Colonic mucosa (tissue), 4 donors: ENCODE measurements around the gene S100A10. TPM values are rescaled to one million over a fixed set of nuclear protein-coding genes. Genes with fewer than 3 reads are reported as not detected.
A peak's percentile ranks its signal among the peaks of the same experiment; 100 is the strongest.

Experiments
- DNase-seq: peaks from one replicate; pipeline ENCODE4 v3.0.0-alpha.2; 2020
- H3K27ac ChIP-seq: fragments of 200-600 bp; one replicate; pipeline ENCODE4 v1.8.0; 2021
- H3K27me3 ChIP-seq: fragments of 200-600 bp; one replicate; pipeline ENCODE4 v1.8.0; 2021
- H3K36me3 ChIP-seq: fragments of 200-600 bp; one replicate; pipeline ENCODE4 v1.8.0; 2021
- H3K4me1 ChIP-seq: fragments of 200-600 bp; one replicate; pipeline ENCODE4 v1.8.0; 2021; ENCODE audit warnings: mild to moderate bottlenecking
- H3K4me3 ChIP-seq: fragments of 200-600 bp; one replicate; pipeline ENCODE4 v1.8.0; 2021
- H3K9ac ChIP-seq, 2 donors: one replicate each; pipeline ENCODE4 v1.7.0; 2013; ENCODE audit warnings: control low read depth in 2 of 2, low read depth in 2 of 2, low read length in 2 of 2
- H3K9me3 ChIP-seq: fragments of 200-600 bp; one replicate; pipeline ENCODE4 v1.8.0; 2021
- CTCF ChIP-seq: fragments of 200-600 bp; IDR thresholded peaks from one replicate; pipeline ENCODE4 v1.8.0; 2022; ENCODE audit warnings: antibody characterized with exemption, mild to moderate bottlenecking
- intact Hi-C: fragments of 100-400 bp; cut with DNase I; formaldehyde crosslinking; loops from one replicate; pipeline ENCODE4 v1.14.1; 2022
- total RNA-seq, 2 donors: library from RNA; stranded (reverse); fragmentation: NEBNext Ultra II Directional in 1 of 2; extraction: Animal tissue kit (Norgen Biotek cat#: 25700) in 1 of 2; gene quantifications; one replicate each; pipeline ENCODE4 v1.2.1, GENCODE V29; 2021
- donor health status: healthy.
- donor health status: DM: no; HTN: no; CAD: no.
- donor health status: DM: no; HTN: no; CAD: no.

Gene S100A10
- total RNA-seq, 2 donors from 2014 or later = 1,313 to 1,485 TPM

GRCh38 chr1:151939779-151940178 lies 53.9 kb downstream of the S100A10 start:
- Histone ChIP-seq H3K9me3 (no peaks in the 10 kb centered on the region), H3K4me3 (no peak overlapping the region), H3K27me3 (no peaks in the 10 kb centered on the region), H3K36me3 (no peaks in the 10 kb centered on the region), H3K27ac (no peak overlapping the region), H3K9ac (no peak overlapping the region), H3K4me1 (no peaks in the 10 kb centered on the region)
- DNase-seq = no peak
- no peak for TF ChIP-seq CTCF
- intact Hi-C loops = no loop called here

GRCh38 chr1:151939141-151939540 lies 54.5 kb downstream of the S100A10 start:
- no peak for TF ChIP-seq CTCF
- no peak overlapping the region for H3K27ac ChIP-seq
- intact Hi-C loops = no loop called here
- H3K27me3 ChIP-seq = no peaks in the 10 kb centered on the region
- no peak overlapping the region for H3K4me3 ChIP-seq
- no peak for DNase-seq
- no peaks in the 10 kb centered on the region for H3K9me3 ChIP-seq
- H3K9ac ChIP-seq = no peak overlapping the region
- H3K4me1 ChIP-seq = no peaks in the 10 kb centered on the region
- no peaks in the 10 kb centered on the region for H3K36me3 ChIP-seq

GRCh38 chr1:151936653-151937052 lies 57.0 kb downstream of the S100A10 start:
- no peaks in the 10 kb centered on the region for H3K27me3 ChIP-seq
- H3K36me3 ChIP-seq = no peaks in the 10 kb centered on the region
- H3K4me1 ChIP-seq = no peaks in the 10 kb centered on the region
- no peak for TF ChIP-seq CTCF
- DNase-seq = no peak
- H3K9me3 ChIP-seq = no peaks in the 10 kb centered on the region
- no peak overlapping the region for H3K4me3 ChIP-seq
- H3K9ac ChIP-seq = peak overlapping the region in 1 of 2 donors; percentile 48
- intact Hi-C loops = no loop called here
- peak overlapping the region; percentile 71 for H3K27ac ChIP-seq

- H3K27ac ChIP-seq = peak overlapping the region; percentile 71
- intact Hi-C loops = no loop called here
- no peak for DNase-seq
- no peak for TF ChIP-seq CTCF
- no peaks in the 10 kb centered on the region for H3K27me3 ChIP-seq
- no peaks in the 10 kb centered on the region for H3K4me1 ChIP-seq
- H3K4me3 ChIP-seq = no peak overlapping the region
- no peaks in the 10 kb centered on the region for H3K9me3 ChIP-seq
- H3K9ac ChIP-seq = peak overlapping the region in 1 of 2 donors; percentile 48
- no peaks in the 10 kb centered on the region for H3K36me3 ChIP-seq
Measured at GRCh38 chr1:151935894-151936602, 57.6 kb downstream of the S100A10 start.

GRCh38 chr1:151935154-151935553 lies 58.5 kb downstream of the S100A10 start:
- H3K27ac ChIP-seq = peak overlapping the region; percentile 71
- no peaks in the 10 kb centered on the region for H3K4me1 ChIP-seq
- H3K36me3 ChIP-seq = no peaks in the 10 kb centered on the region
- no peak for DNase-seq
- H3K27me3 ChIP-seq = no peaks in the 10 kb centered on the region
- H3K4me3 ChIP-seq = no peak overlapping the region
- intact Hi-C loops = no loop called here
- no peaks in the 10 kb centered on the region for H3K9me3 ChIP-seq
- no peak for TF ChIP-seq CTCF
- H3K9ac ChIP-seq = no peak overlapping the region
